IMR-90 (cell line): Measurements from ENCODE around the gene DMD. TPM values are rescaled to one million over a fixed set of nuclear protein-coding genes. Genes with fewer than 3 reads are reported as not detected.

ENCODE experiments used
- ATAC-seq: fragments of 200-7000 bp; cut with Tn5 transposase; 2 replicates; pipeline ENCODE4 v1.9.1; 2020; ENCODE audit warnings: low read depth, mild to moderate bottlenecking, moderate library complexity
- BruUV-seq: library from RNA; stranded (reverse); fragments of 400-500 nt; replicated peaks from 2 replicates; lab custom pipeline; 2021; lab: Mats Ljungman, UMichigan
- CTCF ChIA-PET: fragments of 300-600 bp; formaldehyde crosslinking; extraction: SDS; loops from one replicate; lab custom pipeline; 2021; ENCODE audit warnings: antibody characterized with exemption; lab: Yijun Ruan, JAX
- POLR2A ChIA-PET: fragments of 300-600 bp; sonication (Branson Sonifier 250); formaldehyde crosslinking; loops from one replicate; lab custom pipeline; 2022; ENCODE audit warnings: antibody characterized with exemption; ENCODE audit not compliant: unreplicated experiment; lab: Charles Lee
- DNase-seq: peaks from one replicate; pipeline ENCODE4 v3.0.0; 2013
- H2AFZ ChIP-seq: replicated peaks from 2 replicates; pipeline ENCODE3; 2013; ENCODE audit warnings: low read length, mild to moderate bottlenecking; ENCODE audit not compliant: poor library complexity
- H2AK5ac ChIP-seq: 2 replicates; pipeline ENCODE4 v1.6.1; 2013; ENCODE audit warnings: low read depth, low read length, inconsistent platforms
- H2AK9ac ChIP-seq: replicated peaks from 2 replicates; pipeline ENCODE3; 2013; ENCODE audit warnings: mild to moderate bottlenecking, low read depth, low read length, moderate library complexity; ENCODE audit not compliant: poor library complexity
- H2BK120ac ChIP-seq: 2 replicates; pipeline ENCODE4 v1.6.1; 2013; ENCODE audit warnings: low read depth, low read length, inconsistent platforms
- H2BK15ac ChIP-seq: 3 replicates; pipeline ENCODE4 v1.6.1; 2013; ENCODE audit warnings: low read depth, low read length, inconsistent platforms
- H2BK20ac ChIP-seq: 2 replicates; pipeline ENCODE4 v1.6.1; 2013; ENCODE audit warnings: low read depth, mild to moderate bottlenecking, inconsistent platforms, low read length, moderate library complexity
- H2BK5ac ChIP-seq: 2 replicates; pipeline ENCODE4 v1.6.1; 2013; ENCODE audit warnings: mild to moderate bottlenecking, low read depth, low read length, inconsistent platforms; ENCODE audit not compliant: poor library complexity, severe bottlenecking
- H3K14ac ChIP-seq: replicated peaks from 2 replicates; pipeline ENCODE4 v1.6.1; 2013; ENCODE audit warnings: low read depth, low read length, inconsistent platforms
- H3K18ac ChIP-seq: 2 replicates; pipeline ENCODE4 v1.6.1; 2013; ENCODE audit warnings: low read depth, low read length, control low read depth
- H3K23ac ChIP-seq: 2 replicates; pipeline ENCODE4 v1.6.1; 2013; ENCODE audit warnings: low read depth, low read length, inconsistent platforms
- H3K27ac ChIP-seq: 2 replicates; pipeline ENCODE4 v1.5.1; 2013; ENCODE audit warnings: mild to moderate bottlenecking, control low read depth, low read length; ENCODE audit not compliant: insufficient read depth
- H3K27me3 ChIP-seq: 2 replicates; pipeline ENCODE4 v1.6.1; 2013; ENCODE audit warnings: low read length; ENCODE audit not compliant: control insufficient read depth, insufficient read depth
- H3K36me3 ChIP-seq: 2 replicates; pipeline ENCODE4 v1.6.1; 2013; ENCODE audit warnings: low read length, mixed read lengths; ENCODE audit not compliant: control insufficient read depth, insufficient read depth
- H3K4ac ChIP-seq: 2 replicates; pipeline ENCODE4 v1.6.1; 2013; ENCODE audit warnings: low read depth, low read length, inconsistent platforms
- H3K4me1 ChIP-seq: 2 replicates; pipeline ENCODE4 v1.6.1; 2013; ENCODE audit warnings: low read length, mixed read lengths; ENCODE audit not compliant: control insufficient read depth, insufficient read depth
- H3K4me2 ChIP-seq: 2 replicates; pipeline ENCODE4 v1.6.1; 2013; ENCODE audit warnings: low read depth, mild to moderate bottlenecking, control low read depth, low read length, moderate library complexity
- H3K4me3 ChIP-seq: 2 replicates; pipeline ENCODE4 v1.5.1; 2013; ENCODE audit warnings: low read depth, mild to moderate bottlenecking, control low read depth, low read length, moderate library complexity; ENCODE audit not compliant: insufficient read depth
- H3K56ac ChIP-seq: 2 replicates; pipeline ENCODE4 v1.6.1; 2013; ENCODE audit warnings: low read length, inconsistent platforms; ENCODE audit not compliant: insufficient read depth; ENCODE audit errors: extremely low read depth
- H3K79me1 ChIP-seq, 2 experiments: 2 replicates each; pipeline ENCODE4 v1.6.1; 2013; ENCODE audit warnings: low read length in 2 of 2, inconsistent platforms in 1 of 2, low read depth in 1 of 2
- H3K9ac ChIP-seq: 2 replicates; pipeline ENCODE4 v1.6.1; 2013; ENCODE audit warnings: low read depth, low read length, control low read depth
- H3K9me1 ChIP-seq: 2 replicates; pipeline ENCODE4 v1.6.1; 2013; ENCODE audit warnings: low read length, inconsistent platforms; ENCODE audit not compliant: insufficient read depth
- H3K9me3 ChIP-seq: 2 replicates; pipeline ENCODE4 v1.6.1; 2013; ENCODE audit warnings: low read length; ENCODE audit not compliant: control insufficient read depth, insufficient read depth
- H4K20me1 ChIP-seq: 2 replicates; pipeline ENCODE4 v1.6.1; 2013; ENCODE audit warnings: low read length, inconsistent platforms; ENCODE audit not compliant: insufficient read depth
- H4K5ac ChIP-seq: 2 replicates; pipeline ENCODE4 v1.6.1; 2013; ENCODE audit warnings: mild to moderate bottlenecking, low read depth, low read length, control low read depth
- H4K8ac ChIP-seq, 2 experiments: 2 replicates each; pipeline ENCODE4 v1.6.1; 2013; ENCODE audit warnings: low read depth in 2 of 2, low read length in 2 of 2, control low read depth in 1 of 2, inconsistent platforms in 1 of 2
- H4K91ac ChIP-seq: 2 replicates; pipeline ENCODE4 v1.6.1; 2013; ENCODE audit warnings: low read depth, low read length, inconsistent platforms; ENCODE audit not compliant: insufficient read depth
- BHLHE40 ChIP-seq: fragments of 150-350 bp; IDR thresholded peaks from 2 replicates; pipeline ENCODE4 v1.6.1; 2016; ENCODE audit warnings: mild to moderate bottlenecking, low read depth, low read length
- CEBPB ChIP-seq: IDR thresholded peaks from 2 replicates; pipeline ENCODE4 v1.6.1; 2012; ENCODE audit warnings: low read depth, low read length, improper control_type of control experiment
- CHD1 ChIP-seq: IDR thresholded peaks from 2 replicates; pipeline ENCODE4 v1.6.1; 2012; ENCODE audit warnings: low read depth, low read length, improper control_type of control experiment
- FOS ChIP-seq: fragments of 150-350 bp; IDR thresholded peaks from 2 replicates; pipeline ENCODE4 v1.6.1; 2016; ENCODE audit warnings: low read depth, low read length
- MAFK ChIP-seq: IDR thresholded peaks from 2 replicates; pipeline ENCODE4 v1.6.1; 2012; ENCODE audit warnings: low read depth, low read length, improper control_type of control experiment
- MAZ ChIP-seq: IDR thresholded peaks from 2 replicates; pipeline ENCODE4 v1.6.1; 2012; ENCODE audit warnings: low read depth, mild to moderate bottlenecking, low read length, improper control_type of control experiment, moderate library complexity, borderline replicate concordance
- MXI1 ChIP-seq: IDR thresholded peaks from 2 replicates; pipeline ENCODE4 v1.6.1; 2012; ENCODE audit warnings: low read depth, mild to moderate bottlenecking, low read length, moderate library complexity, borderline replicate concordance
- NFE2L2 ChIP-seq: fragments of 150-350 bp; IDR thresholded peaks from 2 replicates; pipeline ENCODE4 v1.6.1; 2016; ENCODE audit warnings: low read depth, mild to moderate bottlenecking, low read length
- POLR2A ChIP-seq: IDR thresholded peaks from 2 replicates; pipeline ENCODE4 v1.6.1; 2012; ENCODE audit warnings: mild to moderate bottlenecking, low read depth, low read length
- RAD21 ChIP-seq: IDR thresholded peaks from 2 replicates; pipeline ENCODE4 v1.6.1; 2012; ENCODE audit warnings: low read length, improper control_type of control experiment
- RCOR1 ChIP-seq: IDR thresholded peaks from 2 replicates; pipeline ENCODE4 v1.6.1; 2012; ENCODE audit warnings: mild to moderate bottlenecking, low read length, improper control_type of control experiment; ENCODE audit not compliant: insufficient replicate concordance
- SMC3 ChIP-seq: fragments of 150-350 bp; IDR thresholded peaks from 2 replicates; pipeline ENCODE4 v1.6.1; 2016; ENCODE audit warnings: low read depth, mild to moderate bottlenecking, antibody characterized with exemption, low read length, moderate library complexity
- WGBS, 2 experiments: methylation state at CpG; one replicate each; pipeline versions ENCODE4 v1.1.5 to v1.1.7; 2013; ENCODE audit warnings: missing lambda C conversion rate in 2 of 2; ENCODE audit not compliant: insufficient read length in 1 of 2; ENCODE audit errors: extremely low coverage in 2 of 2; 5-methylcytosine and 5-hydroxymethylcytosine counted together
- dilution Hi-C: fragments of 300-500 bp; cut with HindIII; formaldehyde crosslinking; loops from one replicate; pipeline ENCODE4 v1.14.3; 2018; ENCODE audit warnings: low sequenced_read_pairs; ENCODE audit not compliant: unreplicated experiment
- in situ Hi-C: fragments of 300-500 bp; cut with MboI; formaldehyde crosslinking; loops from 3 replicates; pipeline ENCODE4 v1.14.3; 2019; ENCODE audit warnings: low sequenced_read_pairs, inconsistent platforms, mixed read lengths
- intact Hi-C: fragments of 100-400 bp; cut with micrococcal nuclease; formaldehyde crosslinking; loops from 2 replicates; pipeline ENCODE4 v1.10.0; 2022
- polyA plus RNA-seq, 3 experiments: library from polyadenylated mRNA; depleted of rRNA; stranded (reverse); fragments of >200 nt; gene quantifications; 2 replicates each; pipeline ENCODE4 v1.2.3, GENCODE V29; 2012; ENCODE audit warnings: low replicate concordance in 1 of 3
- total RNA-seq: library from RNA; depleted of rRNA; stranded (reverse); fragments of >200 nt; gene quantifications from 2 replicates; pipeline ENCODE4 v1.2.3, GENCODE V29; 2012
- TF ChIP-seq, protein P1 (sequence below): fragments of 150-350 bp; IDR thresholded peaks from 2 replicates; pipeline ENCODE4 v1.6.1; 2017; ENCODE audit warnings: mild to moderate bottlenecking, antibody characterized with exemption, low read length, low read depth
- TF ChIP-seq, protein P2 (sequence below): conservative IDR thresholded peaks from 2 replicates; pipeline ENCODE4 v1.5.1; 2012; ENCODE audit warnings: mild to moderate bottlenecking, low read depth, low read length, improper control_type of control experiment
- TF ChIP-seq, protein P3 (sequence below): fragments of 150-350 bp; IDR thresholded peaks from 2 replicates; pipeline ENCODE4 v1.6.1; 2016; ENCODE audit warnings: low read depth, mild to moderate bottlenecking, low read length, moderate library complexity, borderline replicate concordance

DMD gene
- total and polyA plus RNA-seq, 2 of the 4 experiments (the other 2 are of a cell fraction) = 6.6 to 11.8 TPM

DNA sequence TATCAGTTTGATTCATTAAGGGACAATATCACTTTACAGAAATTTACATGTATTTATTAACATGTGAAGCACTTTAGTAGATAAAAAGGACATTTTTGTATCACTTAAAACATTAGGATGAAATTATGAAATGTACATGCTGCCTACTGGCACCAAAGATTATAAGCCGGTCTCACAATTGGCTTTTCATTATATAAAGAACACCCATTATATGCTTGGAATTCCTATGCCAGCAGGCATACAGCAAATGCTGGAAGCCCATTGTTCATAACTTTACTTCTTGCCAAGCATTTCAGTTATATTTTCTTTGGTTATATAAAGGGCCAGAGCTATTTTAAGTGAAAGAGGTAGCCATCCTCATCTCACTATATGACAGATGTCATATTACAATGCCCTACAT is 145.9 kb downstream of the DMD start:
- H4K8ac ChIP-seq = no peak overlapping the region
- no peak overlapping the region for H2AK5ac ChIP-seq
- no TSS peak for BruUV-seq
- no peak overlapping the region for H4K91ac ChIP-seq
- no peak overlapping the region for H2BK5ac ChIP-seq
- H3K79me1 ChIP-seq = no peaks in the 10 kb centered on the region
- CTCF ChIA-PET = no interaction called here
- H3K4me1 ChIP-seq = no peaks in the 10 kb centered on the region
- no peaks in the 10 kb centered on the region for H3K9me1 ChIP-seq
- H3K18ac ChIP-seq = no peak overlapping the region
- H3K36me3 ChIP-seq = no peaks in the 10 kb centered on the region
- no peak overlapping the region for H3K9ac ChIP-seq
- no peak overlapping the region for H2BK120ac ChIP-seq
- no peak overlapping the region for H3K56ac ChIP-seq
- H2BK15ac ChIP-seq = no peak overlapping the region
- H3K14ac ChIP-seq = no peak overlapping the region
- intact Hi-C loops (no loop called here), in situ Hi-C loops (no loop called here), dilution Hi-C loops (no loop called here)
- H3K4me3 ChIP-seq = no peak overlapping the region
- H3K4ac ChIP-seq = no peak overlapping the region
- H2AFZ ChIP-seq = no peak overlapping the region
- H3K27me3 ChIP-seq = no peaks in the 10 kb centered on the region
- TF ChIP-seq SMC3 = no peak
- TF ChIP-seq, protein P1, sequence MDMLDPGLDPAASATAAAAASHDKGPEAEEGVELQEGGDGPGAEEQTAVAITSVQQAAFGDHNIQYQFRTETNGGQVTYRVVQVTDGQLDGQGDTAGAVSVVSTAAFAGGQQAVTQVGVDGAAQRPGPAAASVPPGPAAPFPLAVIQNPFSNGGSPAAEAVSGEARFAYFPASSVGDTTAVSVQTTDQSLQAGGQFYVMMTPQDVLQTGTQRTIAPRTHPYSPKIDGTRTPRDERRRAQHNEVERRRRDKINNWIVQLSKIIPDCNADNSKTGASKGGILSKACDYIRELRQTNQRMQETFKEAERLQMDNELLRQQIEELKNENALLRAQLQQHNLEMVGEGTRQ = no peak
- no peak for TF ChIP-seq MAZ
- no peak for TF ChIP-seq MXI1
- TF ChIP-seq MAFK = no peak
- no peak for TF ChIP-seq NFE2L2
- TF ChIP-seq, protein P2, sequence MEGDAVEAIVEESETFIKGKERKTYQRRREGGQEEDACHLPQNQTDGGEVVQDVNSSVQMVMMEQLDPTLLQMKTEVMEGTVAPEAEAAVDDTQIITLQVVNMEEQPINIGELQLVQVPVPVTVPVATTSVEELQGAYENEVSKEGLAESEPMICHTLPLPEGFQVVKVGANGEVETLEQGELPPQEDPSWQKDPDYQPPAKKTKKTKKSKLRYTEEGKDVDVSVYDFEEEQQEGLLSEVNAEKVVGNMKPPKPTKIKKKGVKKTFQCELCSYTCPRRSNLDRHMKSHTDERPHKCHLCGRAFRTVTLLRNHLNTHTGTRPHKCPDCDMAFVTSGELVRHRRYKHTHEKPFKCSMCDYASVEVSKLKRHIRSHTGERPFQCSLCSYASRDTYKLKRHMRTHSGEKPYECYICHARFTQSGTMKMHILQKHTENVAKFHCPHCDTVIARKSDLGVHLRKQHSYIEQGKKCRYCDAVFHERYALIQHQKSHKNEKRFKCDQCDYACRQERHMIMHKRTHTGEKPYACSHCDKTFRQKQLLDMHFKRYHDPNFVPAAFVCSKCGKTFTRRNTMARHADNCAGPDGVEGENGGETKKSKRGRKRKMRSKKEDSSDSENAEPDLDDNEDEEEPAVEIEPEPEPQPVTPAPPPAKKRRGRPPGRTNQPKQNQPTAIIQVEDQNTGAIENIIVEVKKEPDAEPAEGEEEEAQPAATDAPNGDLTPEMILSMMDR = no peak
- no peak for TF ChIP-seq FOS
- TF ChIP-seq CEBPB = no peak
- TF ChIP-seq POLR2A = no peak
- TF ChIP-seq, protein P3, sequence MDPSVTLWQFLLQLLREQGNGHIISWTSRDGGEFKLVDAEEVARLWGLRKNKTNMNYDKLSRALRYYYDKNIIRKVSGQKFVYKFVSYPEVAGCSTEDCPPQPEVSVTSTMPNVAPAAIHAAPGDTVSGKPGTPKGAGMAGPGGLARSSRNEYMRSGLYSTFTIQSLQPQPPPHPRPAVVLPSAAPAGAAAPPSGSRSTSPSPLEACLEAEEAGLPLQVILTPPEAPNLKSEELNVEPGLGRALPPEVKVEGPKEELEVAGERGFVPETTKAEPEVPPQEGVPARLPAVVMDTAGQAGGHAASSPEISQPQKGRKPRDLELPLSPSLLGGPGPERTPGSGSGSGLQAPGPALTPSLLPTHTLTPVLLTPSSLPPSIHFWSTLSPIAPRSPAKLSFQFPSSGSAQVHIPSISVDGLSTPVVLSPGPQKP = no peak
- no peak for TF ChIP-seq RCOR1
- no peak for TF ChIP-seq RAD21
- no peak for TF ChIP-seq BHLHE40
- TF ChIP-seq CHD1 = no peak
- WGBS, 2 experiments = no CpG with 5 or more reads among the region's 1 CpG
- DNase-seq (no peak), ATAC-seq (no peak)
- no peaks in the 10 kb centered on the region for H3K9me3 ChIP-seq
- H3K4me2 ChIP-seq = no peak overlapping the region
- no peak overlapping the region for H3K27ac ChIP-seq
- POLR2A ChIA-PET = no interaction called here
- no peak overlapping the region for H2AK9ac ChIP-seq
- H2BK20ac ChIP-seq = no peak overlapping the region
- no peaks in the 10 kb centered on the region for H4K20me1 ChIP-seq
- no peak overlapping the region for H4K5ac ChIP-seq
- H3K23ac ChIP-seq = no peak overlapping the region
